ENCODE data around the gene GPR183. TPM values are rescaled to one million over a fixed set of nuclear protein-coding genes. Genes with fewer than 3 reads are reported as not detected.

GPR183 gene
- total RNA-seq, 1 donor from 2014 or later, result 147 TPM

DNA sequence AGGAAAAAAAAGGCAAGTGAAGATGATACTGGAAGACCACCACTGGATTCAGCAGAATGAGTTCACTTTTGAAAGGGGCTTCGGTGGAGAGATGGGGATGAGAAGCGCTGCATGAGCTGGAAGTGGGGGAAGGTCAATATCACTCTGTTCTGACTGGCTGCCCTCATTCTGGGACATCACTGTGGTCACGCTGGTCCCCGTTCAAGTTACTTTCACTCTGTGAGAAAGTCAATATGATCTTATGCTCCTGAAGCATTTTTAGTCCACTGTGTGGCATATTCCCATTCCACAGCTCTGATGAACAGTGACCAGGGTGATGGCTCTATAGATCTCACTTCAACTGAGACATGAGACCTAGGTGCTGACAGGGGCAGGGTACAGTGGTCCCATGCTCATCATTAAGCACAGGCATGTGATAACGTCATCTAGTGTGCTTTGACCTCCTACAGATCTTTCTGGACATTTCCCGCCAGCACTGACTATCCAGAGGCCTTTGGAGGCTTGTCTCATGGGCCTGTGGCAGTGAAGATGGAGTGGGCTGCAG is 40.2 kb upstream of the GPR183 start:
- Mint-ChIP-seq H3K27me3 (ENCODE audit: low read depth) (no peaks in the 10 kb centered on the region), H3K36me3 (ENCODE audit: low read depth) (peaks cover 89% of the 10 kb centered on the region), H3K27ac (peak overlapping the region; percentile 23), H3K4me1 (ENCODE audit: low read depth) (peaks cover 43% of the 10 kb centered on the region), H3K4me3 (ENCODE audit: low read depth) (no peak overlapping the region), H3K9me3 (no peaks in the 10 kb centered on the region)
- intact Hi-C loops (cut with micrococcal nuclease), result no loop called here
- DNase-seq (ENCODE audit: low spot score), result no peak

DNA sequence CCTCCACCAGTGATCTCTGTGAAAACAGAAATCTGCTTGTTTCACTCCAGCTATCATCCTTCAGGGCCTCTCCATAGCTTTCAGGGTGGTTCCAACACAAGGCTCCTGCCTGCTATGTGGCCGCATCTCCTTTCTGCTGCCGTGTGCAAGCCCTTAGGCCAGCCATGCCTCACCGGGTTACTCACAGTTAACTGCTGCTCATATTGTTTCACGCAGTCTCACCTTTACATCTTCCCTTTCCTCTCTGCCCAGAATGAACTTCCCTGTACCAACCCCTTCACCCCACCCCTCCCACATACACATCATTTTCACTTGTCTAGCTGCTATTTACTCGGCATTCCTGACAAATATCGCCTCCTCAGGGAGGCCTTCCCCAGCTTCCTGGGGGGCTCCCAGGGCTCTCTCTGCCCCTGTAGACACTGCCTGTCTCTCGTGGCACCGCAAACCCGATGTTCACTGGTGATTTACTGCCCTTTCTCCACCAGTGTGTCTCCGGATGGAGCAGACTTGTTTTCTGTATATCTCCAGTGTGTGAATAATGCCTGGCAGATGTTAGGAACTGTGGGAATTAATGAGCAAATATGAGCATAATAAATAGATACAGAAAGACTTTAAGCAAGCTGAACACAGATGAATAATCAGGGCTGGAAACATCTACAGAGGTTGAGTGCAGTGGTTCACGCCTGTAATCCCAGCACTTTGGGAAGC is 39.3 kb upstream of the GPR183 start:
- H3K4me1 Mint-ChIP-seq (ENCODE audit: low read depth), result peaks cover 36% of the 10 kb centered on the region
- no peak for DNase-seq (ENCODE audit: low spot score)
- H3K36me3 Mint-ChIP-seq (ENCODE audit: low read depth), result peaks cover 89% of the 10 kb centered on the region
- no peaks in the 10 kb centered on the region for H3K9me3 Mint-ChIP-seq
- H3K27ac Mint-ChIP-seq, result peak overlapping the region; percentile 57
- intact Hi-C loops (cut with micrococcal nuclease), result no loop called here
- no peak overlapping the region for H3K4me3 Mint-ChIP-seq (ENCODE audit: low read depth)
- no peaks in the 10 kb centered on the region for H3K27me3 Mint-ChIP-seq (ENCODE audit: low read depth)

DNA sequence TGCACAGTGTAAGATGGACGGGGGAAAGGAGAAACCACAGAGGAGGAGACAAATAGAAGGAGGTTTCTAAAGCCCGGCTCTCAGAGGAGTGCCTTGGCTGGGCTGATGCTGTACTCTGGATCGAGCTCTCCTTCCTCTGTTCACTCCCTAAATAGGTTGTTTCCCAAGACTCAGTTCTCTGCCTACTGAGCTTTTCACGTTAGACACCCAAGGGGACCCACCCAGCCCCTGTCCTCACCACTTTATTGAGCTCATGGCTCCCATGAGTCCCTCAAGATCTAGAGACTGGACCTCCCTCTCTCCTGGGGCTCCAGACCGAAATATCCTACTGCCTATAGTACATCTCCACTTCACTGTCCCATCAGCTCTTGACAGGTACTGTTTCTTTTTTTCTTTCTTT is 38.1 kb upstream of the GPR183 start:
- H3K9me3 Mint-ChIP-seq, result no peaks in the 10 kb centered on the region
- H3K4me1 Mint-ChIP-seq (ENCODE audit: low read depth), result peaks cover 39% of the 10 kb centered on the region
- H3K4me3 Mint-ChIP-seq (ENCODE audit: low read depth), result no peak overlapping the region
- no peak overlapping the region for H3K27ac Mint-ChIP-seq
- intact Hi-C loops (cut with micrococcal nuclease), result no loop called here
- peaks cover 92% of the 10 kb centered on the region for H3K36me3 Mint-ChIP-seq (ENCODE audit: low read depth)
- no peaks in the 10 kb centered on the region for H3K27me3 Mint-ChIP-seq (ENCODE audit: low read depth)
- DNase-seq (ENCODE audit: low spot score), result no peak

DNA sequence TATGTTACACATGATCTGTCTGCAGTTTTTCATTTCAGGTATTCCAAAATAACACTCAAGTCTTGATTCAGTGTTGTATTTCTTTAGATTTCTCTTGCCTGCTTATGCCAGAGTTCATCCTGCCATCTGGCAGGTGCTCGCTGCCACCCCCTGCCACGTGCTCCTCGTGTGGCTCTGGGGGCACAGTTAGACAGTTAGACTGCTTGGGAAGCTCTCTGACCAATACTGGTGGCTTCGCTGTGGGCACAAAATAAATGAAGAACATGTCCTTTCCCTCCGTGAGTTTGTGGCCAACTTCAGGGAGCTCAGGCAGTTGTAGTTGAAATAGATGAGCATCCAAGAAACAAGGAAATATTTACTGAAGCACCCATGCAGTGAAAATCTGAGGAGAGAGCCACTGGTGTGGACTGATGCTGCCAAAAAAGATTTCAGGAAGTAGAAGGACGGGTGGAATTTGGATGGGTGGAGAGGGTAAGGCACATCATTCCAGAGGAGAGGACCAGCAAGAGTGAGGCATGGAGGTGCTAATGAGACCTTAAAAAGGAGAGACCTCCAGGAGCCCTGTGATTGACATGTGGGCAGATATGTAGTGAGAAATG is 37.5 kb upstream of the GPR183 start:
- H3K4me3 Mint-ChIP-seq (ENCODE audit: low read depth), result no peak overlapping the region
- H3K36me3 Mint-ChIP-seq (ENCODE audit: low read depth), result peaks cover 94% of the 10 kb centered on the region
- peaks cover 42% of the 10 kb centered on the region for H3K4me1 Mint-ChIP-seq (ENCODE audit: low read depth)
- intact Hi-C loops (cut with micrococcal nuclease), result no loop called here
- no peak for DNase-seq (ENCODE audit: low spot score)
- H3K9me3 Mint-ChIP-seq, result no peaks in the 10 kb centered on the region
- H3K27me3 Mint-ChIP-seq (ENCODE audit: low read depth), result no peaks in the 10 kb centered on the region
- no peak overlapping the region for H3K27ac Mint-ChIP-seq

DNA sequence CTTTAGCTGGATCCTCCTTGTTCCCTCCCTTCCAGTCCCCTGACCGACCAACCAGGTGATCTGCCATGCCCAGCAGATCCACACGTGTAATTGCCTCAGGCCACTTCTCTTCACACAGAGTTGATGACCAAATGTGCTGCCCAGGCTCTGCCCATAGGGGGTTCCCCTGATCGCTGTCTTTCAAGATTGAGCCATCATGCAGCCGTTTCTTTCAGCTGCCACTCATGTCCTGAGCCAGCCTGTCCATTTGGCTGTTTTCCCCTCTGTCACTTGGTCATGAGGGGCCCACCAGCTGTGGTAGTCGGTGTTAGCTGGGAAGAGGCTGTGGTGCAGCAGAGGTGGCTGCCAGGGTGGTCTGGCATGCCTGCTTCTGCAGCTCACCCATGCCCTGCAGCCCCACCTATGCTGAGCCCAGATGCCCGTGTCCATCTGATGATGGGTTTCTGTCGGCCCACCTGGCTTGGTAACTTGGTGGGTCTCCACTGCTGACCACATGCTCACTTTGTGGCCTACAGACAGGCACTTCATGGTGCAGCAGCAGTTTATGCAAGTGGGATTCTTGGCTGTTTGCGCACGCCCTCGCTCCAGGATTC is 35.6 kb upstream of the GPR183 start:
- Mint-ChIP-seq H3K36me3 (ENCODE audit: low read depth) (peaks cover 85% of the 10 kb centered on the region), H3K4me3 (ENCODE audit: low read depth) (no peak overlapping the region)
- DNase-seq (ENCODE audit: low spot score), result no peak

DNA sequence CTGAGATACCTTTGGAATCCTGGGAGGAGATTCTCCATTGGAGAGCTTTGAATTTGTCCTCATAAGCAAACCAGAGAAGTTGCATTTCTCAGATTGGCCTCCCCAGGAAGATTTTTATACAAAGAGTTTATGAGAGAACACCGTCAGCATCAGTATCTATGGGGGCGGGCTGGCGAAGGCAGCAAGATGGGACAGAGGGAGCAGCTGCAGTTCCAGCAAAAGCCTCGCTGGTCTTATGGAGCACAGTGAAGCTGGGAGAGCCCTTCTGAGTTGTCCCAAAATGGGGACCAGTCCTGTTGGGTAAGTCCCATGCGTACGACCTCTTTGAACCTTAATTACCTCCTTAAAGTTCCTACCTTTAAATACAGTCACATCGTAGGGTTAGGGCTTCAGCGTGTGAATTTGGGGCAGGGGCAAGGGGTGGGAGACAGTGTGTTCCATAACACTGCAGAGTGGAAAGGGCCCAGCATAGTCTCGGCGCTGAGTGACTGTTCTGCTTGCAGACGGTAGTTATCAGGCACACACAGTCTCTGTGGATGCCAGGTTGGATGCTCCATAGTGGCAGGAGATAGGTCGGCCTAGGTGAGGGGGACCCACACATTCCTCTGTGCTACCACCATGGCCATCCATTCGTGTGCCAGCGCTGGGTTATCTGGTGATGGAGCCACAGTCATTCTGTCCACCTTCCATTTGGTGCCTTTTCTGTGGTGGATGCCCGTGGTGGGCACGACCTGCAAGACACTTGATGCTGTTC is 34.9 kb upstream of the GPR183 start:
- H3K27me3 Mint-ChIP-seq (ENCODE audit: low read depth), result no peaks in the 10 kb centered on the region
- intact Hi-C loops (cut with micrococcal nuclease), result loop anchor here (1.0 kb wide), 1 partner anchor 10 kb away; no protein-coding TSS in a partner anchor
- no peak overlapping the region for H3K4me3 Mint-ChIP-seq (ENCODE audit: low read depth)
- DNase-seq (ENCODE audit: low spot score), result no peak
- peaks cover 83% of the 10 kb centered on the region for H3K36me3 Mint-ChIP-seq (ENCODE audit: low read depth)
- peaks cover 48% of the 10 kb centered on the region for H3K4me1 Mint-ChIP-seq (ENCODE audit: low read depth)
- H3K9me3 Mint-ChIP-seq, result no peaks in the 10 kb centered on the region
- no peak overlapping the region for H3K27ac Mint-ChIP-seq

More for the DNA sequence above, 35.6 kb upstream of the GPR183 start:
- Mint-ChIP-seq H3K9me3 (no peaks in the 10 kb centered on the region), H3K27me3 (ENCODE audit: low read depth) (no peaks in the 10 kb centered on the region), H3K27ac (no peak overlapping the region), H3K4me1 (ENCODE audit: low read depth) (peaks cover 46% of the 10 kb centered on the region)
- intact Hi-C loops (cut with micrococcal nuclease), result no loop called here

DNA sequence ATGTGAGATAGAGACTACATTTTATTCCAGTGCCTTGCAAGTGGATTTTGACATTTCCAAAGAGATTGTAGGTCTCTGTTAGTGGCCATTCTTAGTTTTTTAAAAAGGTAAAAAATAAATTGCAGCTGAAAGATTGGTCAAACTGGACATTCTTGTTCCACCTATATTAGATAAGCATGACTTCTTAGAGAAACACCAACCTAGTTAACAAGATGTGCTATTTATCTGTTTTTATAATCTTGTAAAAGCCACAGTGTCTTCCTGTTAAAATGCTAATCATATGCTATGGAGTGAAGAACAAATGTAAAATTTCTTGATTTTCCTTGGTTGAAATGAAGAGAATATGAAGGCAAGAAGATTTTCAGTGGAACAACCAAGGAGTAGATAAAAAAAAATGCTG is 33.4 kb upstream of the GPR183 start:
- no peaks in the 10 kb centered on the region for H3K27me3 Mint-ChIP-seq (ENCODE audit: low read depth)
- peaks cover 78% of the 10 kb centered on the region for H3K36me3 Mint-ChIP-seq (ENCODE audit: low read depth)
- no peak for DNase-seq (ENCODE audit: low spot score)
- H3K9me3 Mint-ChIP-seq, result no peaks in the 10 kb centered on the region
- intact Hi-C loops (cut with micrococcal nuclease), result loop anchor here (1.0 kb wide), 1 partner anchor 8 kb away; no protein-coding TSS in a partner anchor
- H3K27ac Mint-ChIP-seq, result no peak overlapping the region
- H3K4me3 Mint-ChIP-seq (ENCODE audit: low read depth), result no peak overlapping the region
- H3K4me1 Mint-ChIP-seq (ENCODE audit: low read depth), result peaks cover 48% of the 10 kb centered on the region

DNA sequence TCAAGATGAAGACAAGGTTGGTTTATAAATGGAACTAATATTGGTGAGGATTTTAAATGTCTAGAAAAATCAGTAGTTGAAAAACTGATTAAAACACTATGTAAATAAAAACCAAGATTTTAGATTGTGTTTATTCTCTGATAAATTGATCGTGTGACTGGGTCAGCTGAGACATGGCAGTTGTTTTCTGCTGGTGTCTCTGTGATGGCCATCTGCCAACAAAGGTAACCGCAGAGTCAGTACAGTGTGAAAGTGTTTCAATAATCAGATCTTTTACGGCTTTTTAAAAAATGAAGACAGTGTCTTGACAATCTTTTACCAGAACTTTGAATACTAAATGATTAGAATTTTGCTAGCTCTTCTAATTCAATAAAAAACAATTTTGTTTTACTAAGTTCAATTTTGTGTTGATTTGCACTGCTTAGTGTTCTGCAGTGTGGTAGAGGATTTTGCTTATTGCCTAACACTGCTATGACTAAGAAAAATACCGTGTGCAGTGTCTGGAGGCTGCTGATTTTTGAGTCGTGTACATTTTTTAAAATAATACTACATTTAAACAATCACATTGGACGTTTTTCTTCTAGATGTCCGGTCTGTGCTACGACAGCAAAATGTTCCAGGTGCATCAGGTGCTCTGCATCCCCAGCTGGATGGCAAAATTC is 32.7 kb upstream of the GPR183 start:
- DNase-seq (ENCODE audit: low spot score), result no peak
- peak overlapping the region; percentile 42 for H3K27ac Mint-ChIP-seq
- H3K27me3 Mint-ChIP-seq (ENCODE audit: low read depth), result no peaks in the 10 kb centered on the region
- H3K9me3 Mint-ChIP-seq, result no peaks in the 10 kb centered on the region
- peak overlapping the region; percentile 50 for H3K4me3 Mint-ChIP-seq (ENCODE audit: low read depth)
- H3K4me1 Mint-ChIP-seq (ENCODE audit: low read depth), result peaks cover 51% of the 10 kb centered on the region
- intact Hi-C loops (cut with micrococcal nuclease), result no loop called here
- peaks cover 78% of the 10 kb centered on the region for H3K36me3 Mint-ChIP-seq (ENCODE audit: low read depth)

DNA sequence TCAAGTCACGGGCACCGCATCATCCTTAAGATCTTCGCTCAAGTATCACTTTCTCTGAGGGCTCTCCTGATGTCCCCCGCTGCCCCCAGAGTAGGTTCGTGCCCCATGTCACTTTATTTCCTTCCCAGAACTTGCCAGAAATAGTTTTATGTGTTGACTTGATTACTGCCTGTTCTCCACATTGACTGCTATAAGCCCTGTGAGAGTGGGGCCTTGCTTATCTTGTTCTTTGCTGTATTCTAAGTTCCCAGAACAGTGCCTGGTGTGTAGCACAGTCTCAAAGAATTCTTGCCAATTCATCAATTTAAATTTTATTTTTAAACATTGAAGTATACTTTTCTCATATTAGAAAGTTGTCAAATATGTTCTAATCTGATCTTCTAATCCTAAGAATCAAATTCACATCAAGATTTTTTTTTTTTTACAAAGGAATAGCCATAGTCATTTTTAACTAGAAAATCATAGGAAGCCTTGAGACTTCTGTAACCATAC is 32.1 kb upstream of the GPR183 start:
- peaks cover 53% of the 10 kb centered on the region for H3K4me1 Mint-ChIP-seq (ENCODE audit: low read depth)
- H3K36me3 Mint-ChIP-seq (ENCODE audit: low read depth), result peaks cover 77% of the 10 kb centered on the region
- no peaks in the 10 kb centered on the region for H3K27me3 Mint-ChIP-seq (ENCODE audit: low read depth)
- no peak for DNase-seq (ENCODE audit: low spot score)
- H3K4me3 Mint-ChIP-seq (ENCODE audit: low read depth), result no peak overlapping the region
- no peak overlapping the region for H3K27ac Mint-ChIP-seq
- intact Hi-C loops (cut with micrococcal nuclease), result no loop called here
- no peaks in the 10 kb centered on the region for H3K9me3 Mint-ChIP-seq

DNA sequence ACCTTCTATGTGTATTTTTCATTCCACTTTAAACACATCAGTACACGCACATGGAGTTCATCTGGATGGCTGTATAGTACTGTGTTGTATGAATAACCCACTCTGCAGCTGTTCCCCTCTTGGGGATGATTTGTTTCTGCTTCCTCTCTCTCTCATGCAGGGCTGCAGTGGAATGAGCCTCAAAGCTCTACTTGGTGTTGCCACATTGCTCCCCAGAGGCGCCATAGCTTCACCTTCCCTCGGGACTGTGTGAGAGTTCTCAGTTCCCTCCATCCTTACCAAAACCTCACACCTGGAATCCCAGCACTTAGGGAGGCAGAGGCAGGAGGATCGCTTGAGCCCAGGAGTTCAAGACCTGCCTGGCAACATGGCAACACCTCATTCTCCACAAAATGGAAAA is 28.4 kb upstream of the GPR183 start:
- Mint-ChIP-seq H3K36me3 (ENCODE audit: low read depth) (peaks cover 68% of the 10 kb centered on the region), H3K4me1 (ENCODE audit: low read depth) (peaks cover 62% of the 10 kb centered on the region), H3K9me3 (no peaks in the 10 kb centered on the region), H3K27me3 (ENCODE audit: low read depth) (no peaks in the 10 kb centered on the region), H3K27ac (peak overlapping the region; percentile 1), H3K4me3 (ENCODE audit: low read depth) (no peak overlapping the region)
- intact Hi-C loops (cut with micrococcal nuclease), result loop anchor here (2.0 kb wide), 1 partner anchor 15 kb away; no protein-coding TSS in a partner anchor
- DNase-seq (ENCODE audit: low spot score), result no peak

DNA sequence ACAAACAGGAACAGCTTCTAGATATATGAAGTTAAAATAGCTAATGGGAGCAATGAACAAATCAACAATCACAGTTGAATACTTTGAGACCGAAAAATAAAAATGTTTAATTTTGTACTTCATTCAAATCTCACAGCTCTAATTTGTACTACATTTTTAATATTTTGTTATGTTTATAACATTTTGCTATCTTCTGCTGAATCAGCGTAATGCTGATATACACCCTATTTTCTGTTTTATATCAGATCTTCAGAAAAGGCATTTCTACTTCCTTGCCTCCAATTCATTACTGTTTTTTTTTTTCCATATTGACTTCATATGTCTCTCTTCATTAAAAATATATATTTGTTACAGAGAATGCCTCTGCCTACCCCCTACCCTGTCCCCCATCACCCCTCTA is 27.9 kb upstream of the GPR183 start:
- Mint-ChIP-seq H3K27ac (no peak overlapping the region), H3K36me3 (ENCODE audit: low read depth) (peaks cover 68% of the 10 kb centered on the region), H3K4me1 (ENCODE audit: low read depth) (peaks cover 57% of the 10 kb centered on the region), H3K9me3 (no peaks in the 10 kb centered on the region), H3K4me3 (ENCODE audit: low read depth) (no peak overlapping the region), H3K27me3 (ENCODE audit: low read depth) (no peaks in the 10 kb centered on the region)
- no peak for DNase-seq (ENCODE audit: low spot score)
- intact Hi-C loops (cut with micrococcal nuclease), result no loop called here

DNA sequence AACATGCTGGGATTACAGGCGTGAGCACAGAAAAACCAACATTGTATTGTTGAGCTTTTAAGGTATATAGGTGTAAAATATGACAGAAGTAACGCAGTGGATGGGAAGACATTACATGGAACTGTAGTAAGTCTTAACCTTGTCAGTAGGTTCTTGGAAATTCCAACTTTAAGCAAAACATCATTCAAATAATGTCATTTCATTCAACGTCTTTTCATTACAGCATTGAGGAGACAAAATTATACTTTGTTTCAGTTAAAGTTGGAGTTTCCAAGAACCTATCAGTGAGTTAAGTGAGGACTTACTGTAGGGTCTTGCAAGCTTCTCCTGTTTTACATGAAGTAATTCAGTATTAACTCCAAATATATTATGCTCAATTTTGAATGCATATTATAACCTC is 27.0 kb upstream of the GPR183 start:
- Mint-ChIP-seq H3K4me1 (ENCODE audit: low read depth) (peaks cover 53% of the 10 kb centered on the region), H3K9me3 (peaks cover under 1% of the 10 kb centered on the region), H3K4me3 (ENCODE audit: low read depth) (no peak overlapping the region), H3K36me3 (ENCODE audit: low read depth) (peaks cover 73% of the 10 kb centered on the region), H3K27ac (no peak overlapping the region), H3K27me3 (ENCODE audit: low read depth) (no peaks in the 10 kb centered on the region)
- no peak for DNase-seq (ENCODE audit: low spot score)
- intact Hi-C loops (cut with micrococcal nuclease), result no loop called here
